ENCODE measurements around the gene MIA.

GRCh38 chr19:40745402-40745780 is 29.9 kb upstream of the MIA start:
- TF ChIP-seq, protein P1, sequence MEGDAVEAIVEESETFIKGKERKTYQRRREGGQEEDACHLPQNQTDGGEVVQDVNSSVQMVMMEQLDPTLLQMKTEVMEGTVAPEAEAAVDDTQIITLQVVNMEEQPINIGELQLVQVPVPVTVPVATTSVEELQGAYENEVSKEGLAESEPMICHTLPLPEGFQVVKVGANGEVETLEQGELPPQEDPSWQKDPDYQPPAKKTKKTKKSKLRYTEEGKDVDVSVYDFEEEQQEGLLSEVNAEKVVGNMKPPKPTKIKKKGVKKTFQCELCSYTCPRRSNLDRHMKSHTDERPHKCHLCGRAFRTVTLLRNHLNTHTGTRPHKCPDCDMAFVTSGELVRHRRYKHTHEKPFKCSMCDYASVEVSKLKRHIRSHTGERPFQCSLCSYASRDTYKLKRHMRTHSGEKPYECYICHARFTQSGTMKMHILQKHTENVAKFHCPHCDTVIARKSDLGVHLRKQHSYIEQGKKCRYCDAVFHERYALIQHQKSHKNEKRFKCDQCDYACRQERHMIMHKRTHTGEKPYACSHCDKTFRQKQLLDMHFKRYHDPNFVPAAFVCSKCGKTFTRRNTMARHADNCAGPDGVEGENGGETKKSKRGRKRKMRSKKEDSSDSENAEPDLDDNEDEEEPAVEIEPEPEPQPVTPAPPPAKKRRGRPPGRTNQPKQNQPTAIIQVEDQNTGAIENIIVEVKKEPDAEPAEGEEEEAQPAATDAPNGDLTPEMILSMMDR (IDR thresholded peaks at IDR 0.05) = no peak
- TF ChIP-seq POLR2AphosphoS5 (IDR thresholded peaks at IDR 0.05) = no peak

Data from breast epithelium (tissue), 3 donors.